AG09319 (cell line): ENCODE measurements around the gene ACOX3.

Experiments
- DNase-seq: peaks from one replicate; pipeline ENCODE4 v3.0.0-alpha.2; 2010; ENCODE audit warnings: low read depth; ENCODE audit errors: extremely low read depth
- TF ChIP-seq, protein P1 (sequence below): IDR thresholded peaks from 2 replicates; pipeline ENCODE4 v1.5.1; 2011; ENCODE audit warnings: low read depth, mild to moderate bottlenecking, inconsistent platforms, low read length, moderate library complexity

Gene ACOX3

DNA sequence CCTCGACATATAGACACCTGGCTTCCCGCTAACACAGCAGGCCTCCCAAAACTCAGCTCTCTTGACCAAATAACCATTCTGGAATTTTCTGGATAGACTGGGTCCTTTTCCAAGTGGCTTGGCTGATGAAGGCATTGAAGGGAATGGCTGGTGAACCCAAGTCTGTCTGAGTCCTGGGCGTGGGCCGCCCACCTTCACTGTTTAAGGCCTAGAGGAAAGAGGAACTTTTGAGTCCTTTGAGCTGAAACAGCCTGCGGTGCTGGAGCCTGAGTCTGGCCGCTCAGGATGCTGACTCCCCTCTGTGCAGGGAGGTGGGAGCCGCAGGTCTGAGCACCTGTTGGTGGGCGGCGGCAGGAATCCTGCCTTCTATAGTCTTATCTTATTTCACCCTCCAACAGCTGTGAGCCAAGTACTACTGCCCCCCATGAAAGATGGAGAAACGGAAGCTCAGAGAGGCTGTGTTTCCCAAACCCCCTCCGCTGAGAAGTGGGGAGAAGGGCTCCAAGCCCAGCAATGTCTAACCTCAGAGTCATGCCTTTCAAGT lies 23.4 kb downstream of the ACOX3 start:
- TF ChIP-seq, protein P1, sequence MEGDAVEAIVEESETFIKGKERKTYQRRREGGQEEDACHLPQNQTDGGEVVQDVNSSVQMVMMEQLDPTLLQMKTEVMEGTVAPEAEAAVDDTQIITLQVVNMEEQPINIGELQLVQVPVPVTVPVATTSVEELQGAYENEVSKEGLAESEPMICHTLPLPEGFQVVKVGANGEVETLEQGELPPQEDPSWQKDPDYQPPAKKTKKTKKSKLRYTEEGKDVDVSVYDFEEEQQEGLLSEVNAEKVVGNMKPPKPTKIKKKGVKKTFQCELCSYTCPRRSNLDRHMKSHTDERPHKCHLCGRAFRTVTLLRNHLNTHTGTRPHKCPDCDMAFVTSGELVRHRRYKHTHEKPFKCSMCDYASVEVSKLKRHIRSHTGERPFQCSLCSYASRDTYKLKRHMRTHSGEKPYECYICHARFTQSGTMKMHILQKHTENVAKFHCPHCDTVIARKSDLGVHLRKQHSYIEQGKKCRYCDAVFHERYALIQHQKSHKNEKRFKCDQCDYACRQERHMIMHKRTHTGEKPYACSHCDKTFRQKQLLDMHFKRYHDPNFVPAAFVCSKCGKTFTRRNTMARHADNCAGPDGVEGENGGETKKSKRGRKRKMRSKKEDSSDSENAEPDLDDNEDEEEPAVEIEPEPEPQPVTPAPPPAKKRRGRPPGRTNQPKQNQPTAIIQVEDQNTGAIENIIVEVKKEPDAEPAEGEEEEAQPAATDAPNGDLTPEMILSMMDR, result no peak
- DNase-seq, result no peak

DNA sequence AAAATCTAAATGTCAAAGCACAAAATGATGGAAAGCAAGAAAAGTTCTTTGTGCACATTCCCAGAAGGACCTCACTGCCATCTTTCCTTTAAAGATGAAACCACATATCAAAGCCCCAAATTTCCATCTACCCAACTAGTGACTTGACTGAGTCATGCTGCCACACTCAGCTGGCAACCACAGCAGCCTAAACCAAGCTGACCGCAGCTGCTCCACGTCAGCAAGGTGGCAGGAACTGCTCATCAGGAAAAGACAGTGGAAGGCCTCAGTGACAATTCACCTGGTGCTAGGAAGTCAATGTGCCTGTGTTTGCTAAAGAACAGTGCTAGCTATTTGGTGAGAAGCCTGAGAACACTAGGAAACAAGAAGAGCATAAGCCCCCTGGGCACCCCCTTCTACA lies 26.1 kb downstream of the ACOX3 start:
- TF ChIP-seq, protein P1, result no peak
- DNase-seq, result no peak

- no peak for DNase-seq
- TF ChIP-seq, protein P1, result no peak
These were observed 28.2 kb downstream of the ACOX3 start for GRCh38 chr4:8412288-8412687.

DNA sequence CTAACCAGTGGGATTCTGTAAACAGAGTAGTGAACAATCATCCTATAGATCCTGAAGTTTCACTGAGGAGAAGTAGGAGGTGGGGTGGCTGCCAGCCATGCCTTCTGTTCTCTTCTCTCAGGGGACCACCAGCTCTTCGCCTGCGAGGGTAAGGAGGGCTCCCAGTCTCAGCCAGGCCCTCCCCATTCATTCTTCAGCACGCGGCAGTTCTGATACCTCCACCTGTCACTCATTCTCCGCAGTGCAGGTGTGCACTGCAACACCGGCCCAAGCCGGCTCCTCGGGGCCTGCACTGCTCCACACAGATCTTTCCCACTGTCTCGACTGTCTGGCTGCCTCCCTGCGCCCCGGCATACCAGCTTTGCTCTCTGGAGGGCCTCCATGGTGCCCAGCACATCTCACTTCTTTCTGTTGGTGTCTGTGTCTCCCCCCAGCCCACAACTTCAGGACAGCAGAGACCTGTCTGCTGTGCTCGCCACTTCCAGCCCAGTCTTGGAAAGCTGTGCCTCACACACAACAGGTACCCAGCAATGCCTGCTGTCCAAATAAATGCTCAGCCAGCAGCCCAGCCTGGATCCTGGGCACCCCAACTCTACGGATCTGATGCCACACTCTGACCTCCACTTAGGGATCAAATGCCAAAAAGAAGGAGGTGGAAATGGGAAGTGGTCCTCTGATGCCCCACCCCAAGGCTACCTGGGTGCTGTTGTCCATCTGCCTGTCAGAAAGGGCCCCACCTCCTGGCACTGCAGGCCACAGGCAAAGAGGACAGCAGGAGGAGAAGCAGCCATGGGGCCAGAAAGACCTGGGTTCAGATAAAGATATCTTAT lies 29.0 kb downstream of the ACOX3 start:
- TF ChIP-seq, protein P1, result no peak
- DNase-seq, result no peak

DNA sequence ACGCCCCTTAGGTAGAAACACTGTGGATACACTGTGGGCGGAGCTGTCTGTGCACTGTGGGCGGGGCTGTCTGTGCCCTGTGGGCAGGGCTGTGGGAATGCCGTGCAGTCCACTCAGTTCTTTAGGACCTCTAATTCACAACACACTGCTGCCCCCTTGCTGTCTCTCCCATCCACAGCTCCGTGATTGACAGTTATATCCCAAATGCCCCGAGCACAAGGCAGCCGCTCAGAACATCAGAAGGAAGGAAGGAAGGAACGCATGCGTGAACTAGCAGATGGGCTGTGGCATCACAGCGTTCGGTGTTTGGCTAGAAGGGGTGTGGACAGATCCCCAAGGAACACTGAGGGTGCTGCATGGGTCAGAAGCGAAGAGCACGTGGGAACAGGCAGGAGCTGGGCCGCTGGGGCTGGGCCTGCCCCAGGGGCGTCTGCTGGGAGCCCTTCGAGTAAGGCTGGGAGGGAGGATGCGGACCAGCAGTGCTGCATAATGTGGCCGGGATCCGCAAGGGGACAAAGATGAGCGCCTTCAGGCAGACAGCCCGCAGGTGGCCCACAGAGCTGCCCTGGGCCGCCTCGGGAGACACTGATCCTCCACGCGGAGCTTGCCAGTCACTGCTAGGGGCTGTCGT lies 29.8 kb downstream of the ACOX3 start:
- no peak for DNase-seq
- TF ChIP-seq, protein P1, result peak; percentile 26

DNA sequence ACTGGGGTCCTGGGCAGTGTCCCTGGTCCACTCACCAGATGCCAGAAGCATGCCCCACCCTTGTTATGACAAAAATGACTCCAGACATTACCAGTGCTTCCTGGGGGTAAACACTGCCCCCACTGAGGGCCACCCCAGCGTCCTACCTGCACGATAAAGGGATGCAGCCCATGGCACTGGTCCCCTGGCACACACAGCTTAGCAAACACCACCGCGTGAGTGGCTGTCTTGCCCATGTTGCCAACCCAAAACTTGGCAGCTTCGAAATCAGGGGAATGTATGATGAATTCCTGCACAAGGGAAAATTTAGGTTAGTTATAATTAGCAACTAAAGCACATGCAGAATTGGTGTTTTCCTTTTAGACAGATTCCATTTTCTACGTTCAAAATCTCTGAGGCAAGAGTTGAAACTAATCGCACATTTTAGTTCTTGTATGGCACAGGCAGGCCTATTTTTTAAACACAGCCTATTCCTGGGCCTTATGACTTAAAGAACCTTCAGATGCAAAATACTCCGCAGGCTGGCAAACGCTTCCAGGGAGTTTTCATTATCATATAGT lies 30.4 kb downstream of the ACOX3 start:
- DNase-seq, result no peak
- TF ChIP-seq, protein P1, result no peak
